ENCODE data around the gene SND1.

The SND1 gene

GRCh38 chr7:127870231-127870907 is 218.4 kb downstream of the SND1 start:
- no peak for DNase-seq (ENCODE audit: low read depth)

GRCh38 chr7:127871226-127871625 is 219.2 kb downstream of the SND1 start:
- DNase-seq (ENCODE audit: low read depth): no peak

GRCh38 chr7:127872122-127872521 is 220.1 kb downstream of the SND1 start:
- no peak for DNase-seq (ENCODE audit: low read depth)

- no peak for DNase-seq (ENCODE audit: low read depth)
These were observed 221.2 kb downstream of the SND1 start for GRCh38 chr7:127873151-127873550.

- no peak for DNase-seq (ENCODE audit: low read depth)
These were observed 222.0 kb downstream of the SND1 start for GRCh38 chr7:127873715-127874636.

GRCh38 chr7:127874951-127875608 is 223.1 kb downstream of the SND1 start:
- peak; percentile 37 for DNase-seq (ENCODE audit: low read depth)

GRCh38 chr7:127876393-127876792 is 224.4 kb downstream of the SND1 start:
- DNase-seq (ENCODE audit: low read depth): peak; percentile 74

GRCh38 chr7:127877951-127878350 is 226.0 kb downstream of the SND1 start:
- no peak for DNase-seq (ENCODE audit: low read depth)

- no peak for DNase-seq (ENCODE audit: low read depth)
These were observed 226.8 kb downstream of the SND1 start for GRCh38 chr7:127878791-127879190.

- DNase-seq (ENCODE audit: low read depth): no peak
These were observed 227.4 kb downstream of the SND1 start for GRCh38 chr7:127879436-127879835.

GRCh38 chr7:127879942-127880341 is 227.9 kb downstream of the SND1 start:
- no peak for DNase-seq (ENCODE audit: low read depth)

- no peak for DNase-seq (ENCODE audit: low read depth)
These were observed 228.5 kb downstream of the SND1 start for GRCh38 chr7:127880454-127880853.

GRCh38 chr7:127881564-127881963 is 229.6 kb downstream of the SND1 start:
- no peak for DNase-seq (ENCODE audit: low read depth)

GRCh38 chr7:127882313-127882920 is 230.4 kb downstream of the SND1 start:
- no peak for DNase-seq (ENCODE audit: low read depth)

GRCh38 chr7:127884066-127884559 is 232.1 kb downstream of the SND1 start:
- DNase-seq (ENCODE audit: low read depth): no peak

GRCh38 chr7:127885222-127885772 is 233.3 kb downstream of the SND1 start:
- no peak for DNase-seq (ENCODE audit: low read depth)

GRCh38 chr7:127885843-127886242 is 233.8 kb downstream of the SND1 start:
- DNase-seq (ENCODE audit: low read depth): peak; percentile 77

GRCh38 chr7:127886248-127886647 is 234.3 kb downstream of the SND1 start:
- DNase-seq (ENCODE audit: low read depth): no peak

- no peak for DNase-seq (ENCODE audit: low read depth)
These were observed 235.1 kb downstream of the SND1 start for GRCh38 chr7:127887096-127887495.

- DNase-seq (ENCODE audit: low read depth): no peak
These were observed 235.6 kb downstream of the SND1 start for GRCh38 chr7:127887631-127888030.

- no peak for DNase-seq (ENCODE audit: low read depth)
These were observed 236.4 kb downstream of the SND1 start for GRCh38 chr7:127888411-127888810.

GRCh38 chr7:127888825-127889224 is 236.8 kb downstream of the SND1 start:
- DNase-seq (ENCODE audit: low read depth): no peak

All from iris pigment epithelial cell (primary cell).